Measurements from ENCODE around the gene CNPY1.

The CNPY1 gene

DNA sequence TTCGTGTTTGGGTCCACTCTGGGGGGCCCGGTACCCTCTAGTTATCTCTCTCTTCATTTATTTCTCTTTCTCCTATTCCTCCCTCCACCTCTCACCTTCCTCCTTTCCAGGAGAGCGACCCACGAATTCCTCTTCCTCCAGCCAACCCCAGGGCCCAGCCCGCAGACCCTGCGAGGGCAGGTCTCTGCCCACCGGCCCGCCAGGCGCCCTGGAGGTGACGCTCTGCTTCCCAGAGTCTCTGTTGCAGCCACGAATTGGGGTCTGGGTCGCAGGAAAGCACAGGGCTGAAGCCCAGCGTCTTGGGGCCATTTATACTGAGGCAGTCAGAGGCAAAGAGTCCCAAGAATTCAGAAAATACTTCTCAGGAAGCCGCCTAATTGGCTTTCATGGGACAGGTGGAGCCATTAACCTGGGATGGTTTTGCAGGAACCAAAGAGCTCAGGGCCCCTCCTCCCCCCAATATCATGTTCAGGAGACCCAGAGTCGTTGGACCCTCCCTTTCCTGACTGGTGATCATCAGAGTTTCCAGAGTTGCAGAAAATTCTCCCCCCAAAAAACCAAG lies 91.1 kb downstream of the CNPY1 start:
- DNase-seq (ENCODE audit: low read depth) = no peak
- TF ChIP-seq, protein P1, sequence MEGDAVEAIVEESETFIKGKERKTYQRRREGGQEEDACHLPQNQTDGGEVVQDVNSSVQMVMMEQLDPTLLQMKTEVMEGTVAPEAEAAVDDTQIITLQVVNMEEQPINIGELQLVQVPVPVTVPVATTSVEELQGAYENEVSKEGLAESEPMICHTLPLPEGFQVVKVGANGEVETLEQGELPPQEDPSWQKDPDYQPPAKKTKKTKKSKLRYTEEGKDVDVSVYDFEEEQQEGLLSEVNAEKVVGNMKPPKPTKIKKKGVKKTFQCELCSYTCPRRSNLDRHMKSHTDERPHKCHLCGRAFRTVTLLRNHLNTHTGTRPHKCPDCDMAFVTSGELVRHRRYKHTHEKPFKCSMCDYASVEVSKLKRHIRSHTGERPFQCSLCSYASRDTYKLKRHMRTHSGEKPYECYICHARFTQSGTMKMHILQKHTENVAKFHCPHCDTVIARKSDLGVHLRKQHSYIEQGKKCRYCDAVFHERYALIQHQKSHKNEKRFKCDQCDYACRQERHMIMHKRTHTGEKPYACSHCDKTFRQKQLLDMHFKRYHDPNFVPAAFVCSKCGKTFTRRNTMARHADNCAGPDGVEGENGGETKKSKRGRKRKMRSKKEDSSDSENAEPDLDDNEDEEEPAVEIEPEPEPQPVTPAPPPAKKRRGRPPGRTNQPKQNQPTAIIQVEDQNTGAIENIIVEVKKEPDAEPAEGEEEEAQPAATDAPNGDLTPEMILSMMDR (IDR thresholded peaks at IDR 0.05; ENCODE audit: low read length, missing control alignments) = no peak
- H3K4me3 ChIP-seq (replicated peaks; ENCODE audit: low read depth, low read length) = no peak overlapping the region

DNA sequence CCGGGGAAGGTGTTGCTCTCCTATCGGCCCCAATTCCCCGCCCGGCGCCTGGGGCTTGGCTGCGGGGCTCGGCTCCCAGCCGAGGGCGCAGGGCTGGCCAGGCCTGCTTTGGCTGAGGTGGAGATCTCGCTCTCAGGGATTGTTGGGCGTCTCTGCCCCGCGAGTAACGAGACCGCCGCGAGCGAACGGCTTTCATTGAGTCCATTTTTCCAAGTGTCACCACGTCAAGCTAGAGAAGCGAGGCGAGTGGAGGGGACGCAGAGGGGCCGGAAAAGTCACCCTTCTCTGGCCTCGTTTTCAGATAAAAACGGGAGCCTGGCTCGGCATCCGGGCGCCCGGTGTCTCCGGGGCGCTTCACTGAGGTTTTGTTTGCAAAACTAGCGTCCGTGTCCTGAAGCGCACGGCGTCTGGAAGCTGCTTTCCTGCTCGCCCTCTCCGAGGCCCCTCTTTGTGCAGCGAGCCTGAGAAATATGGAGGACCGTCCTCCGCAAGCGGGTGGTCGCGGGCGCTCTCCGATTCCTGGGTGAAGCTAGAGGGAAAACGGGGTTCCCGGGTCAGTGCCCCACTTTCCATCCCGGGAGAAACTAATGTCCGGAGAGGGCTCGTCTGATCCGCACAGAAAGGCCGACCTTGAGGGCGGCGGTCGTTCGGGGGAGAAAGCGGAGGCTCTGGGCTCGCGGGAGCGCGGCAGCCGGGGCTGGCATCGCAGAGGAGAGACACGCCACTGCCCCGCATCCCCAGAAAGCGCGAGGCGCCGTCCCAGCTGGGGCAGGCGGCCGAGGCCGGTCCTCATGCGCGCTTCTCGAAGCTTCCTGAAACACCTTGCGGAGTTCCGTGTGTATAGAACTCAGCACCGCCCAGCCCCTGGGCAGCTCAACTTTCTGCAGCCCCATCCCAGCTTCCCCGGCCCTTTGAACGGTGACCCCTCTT lies 91.9 kb downstream of the CNPY1 start:
- no peak for DNase-seq (ENCODE audit: low read depth)
- TF ChIP-seq, protein P1 (IDR thresholded peaks at IDR 0.05; ENCODE audit: low read length, missing control alignments) = no peak
- no peak overlapping the region for H3K4me3 ChIP-seq (replicated peaks; ENCODE audit: low read depth, low read length)

DNA sequence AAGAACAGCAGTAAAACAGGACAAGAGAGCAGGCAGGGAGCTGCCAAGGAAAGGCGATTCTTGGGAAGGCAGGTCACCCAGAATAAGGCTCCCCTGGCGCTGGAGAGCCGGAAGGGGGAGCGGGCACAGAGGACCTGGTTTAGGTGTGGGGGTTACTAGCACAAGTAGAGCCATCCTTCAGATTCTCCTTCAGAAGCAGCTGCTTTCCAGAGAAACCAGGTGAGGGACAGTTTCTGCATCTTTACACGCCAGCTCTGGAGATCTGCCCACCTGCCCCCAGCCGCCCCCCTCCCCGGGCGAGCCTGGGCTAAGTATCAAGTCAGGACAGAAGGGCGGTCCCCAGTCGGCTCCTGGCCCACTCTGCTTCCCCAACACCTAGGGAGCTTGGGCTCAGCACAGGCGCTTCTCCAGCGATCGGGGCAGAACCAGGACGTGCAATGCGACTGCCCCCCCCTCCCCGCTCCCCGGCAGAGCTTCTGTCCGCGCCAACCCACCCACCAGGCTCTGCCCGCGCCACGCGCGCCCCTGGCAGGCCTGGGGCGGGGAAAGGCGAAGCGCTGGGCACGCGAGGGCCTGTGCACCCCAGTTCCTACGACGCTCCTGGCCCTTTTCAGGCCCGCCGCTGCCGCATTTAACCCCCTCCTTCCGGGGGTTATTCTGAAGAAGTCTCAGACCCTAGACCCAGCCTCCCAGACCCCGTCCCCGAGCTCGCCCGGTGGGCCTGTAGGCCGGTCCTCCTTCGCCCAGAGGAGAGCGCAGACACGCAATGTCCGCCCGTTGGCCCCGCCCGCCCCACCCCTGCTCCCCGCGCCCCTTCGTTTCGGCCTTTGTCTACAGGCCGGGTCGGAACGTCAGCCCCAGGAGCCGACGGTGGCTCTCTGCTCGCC lies 92.8 kb downstream of the CNPY1 start:
- TF ChIP-seq, protein P1 (IDR thresholded peaks at IDR 0.05; ENCODE audit: low read length, missing control alignments) = no peak
- no peak for DNase-seq (ENCODE audit: low read depth)
- no peak overlapping the region for H3K4me3 ChIP-seq (replicated peaks; ENCODE audit: low read depth, low read length)

DNA sequence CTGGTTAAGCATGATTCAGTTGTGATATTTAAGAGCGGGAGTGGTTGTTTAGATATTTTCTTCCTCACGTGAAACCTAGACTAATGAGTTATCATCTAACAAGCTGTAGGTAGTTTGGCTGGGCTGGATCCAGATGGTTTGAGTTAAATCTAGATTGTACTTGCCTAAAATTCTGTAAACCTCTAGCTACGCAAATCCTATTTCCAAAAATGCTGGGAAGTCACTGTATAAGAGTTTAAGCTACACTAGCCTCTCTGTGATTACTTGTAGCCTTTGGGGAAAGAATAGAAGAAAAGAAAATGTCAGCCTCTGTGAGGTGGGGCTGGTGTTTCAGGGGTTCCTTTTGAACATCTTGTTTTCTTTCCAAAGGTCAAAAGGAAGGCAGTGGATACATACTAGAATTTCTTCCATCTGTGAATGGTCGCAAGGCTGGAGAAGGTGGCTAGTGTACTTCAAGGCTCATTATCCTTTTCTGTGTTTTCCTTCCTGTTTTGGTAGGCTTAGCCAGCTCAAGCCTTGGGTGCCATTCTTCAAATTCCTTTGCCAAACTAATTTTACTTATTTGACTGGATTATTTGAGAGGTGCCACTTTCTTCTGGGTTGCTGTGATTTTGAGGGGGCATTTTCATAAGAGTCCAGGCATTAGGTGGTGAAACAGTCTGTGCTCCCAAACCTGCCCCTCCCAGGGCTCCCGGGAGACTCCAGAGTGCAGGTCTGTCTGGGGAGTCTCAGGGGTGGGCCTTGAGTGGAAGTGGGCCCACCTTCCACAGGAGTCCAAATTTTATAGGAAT lies 93.7 kb downstream of the CNPY1 start:
- H3K4me3 ChIP-seq (replicated peaks; ENCODE audit: low read depth, low read length) = no peak overlapping the region
- TF ChIP-seq, protein P1 (IDR thresholded peaks at IDR 0.05; ENCODE audit: low read length, missing control alignments) = no peak
- DNase-seq (ENCODE audit: low read depth) = no peak

DNA sequence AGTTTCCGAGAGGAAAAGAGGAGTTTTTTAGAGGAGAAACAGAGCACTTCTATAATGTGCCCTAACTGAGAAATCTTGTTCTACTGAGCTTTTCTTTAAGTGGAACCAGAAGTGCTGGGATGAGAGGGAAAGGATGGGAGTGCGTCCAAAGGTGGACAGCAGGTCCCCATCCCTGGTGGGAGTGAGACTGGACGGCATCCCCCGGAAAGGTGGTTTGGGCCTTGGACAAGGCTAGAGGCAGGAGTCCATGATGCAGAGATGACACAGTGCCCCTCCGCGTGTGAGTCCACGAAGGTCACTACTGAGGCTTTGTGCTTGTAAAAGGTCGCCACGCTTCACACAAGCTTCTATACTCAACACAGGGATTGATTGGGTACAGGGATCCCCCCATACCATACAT lies 94.5 kb downstream of the CNPY1 start:
- TF ChIP-seq, protein P1 (IDR thresholded peaks at IDR 0.05; ENCODE audit: low read length, missing control alignments) = no peak
- no peak for DNase-seq (ENCODE audit: low read depth)
- H3K4me3 ChIP-seq (replicated peaks; ENCODE audit: low read depth, low read length) = no peak overlapping the region
